HUDEP-2 (cell line): ENCODE measurements around the gene CEP41.
"Not testable (repeated sequence)": the region's sequence is repeated elsewhere in the genome, so short reads cannot be mapped to it uniquely, and the experiment has no call there.

Experiments used
- DNase-seq, 76 experiments: peaks; one replicate each; lab custom pipeline; 2025; ENCODE audit not compliant: unreplicated experiment in 76 of 76; lab: John Stamatoyannopoulos, UW

Gene CEP41

GRCh38 chr7:130393841-130394411 is 46.9 kb downstream of the CEP41 start:
- DNase-seq: no peak

- DNase-seq: no peak
Measured at GRCh38 chr7:130393101-130393561, 47.7 kb downstream of the CEP41 start.

GRCh38 chr7:130390486-130390885 is 50.3 kb downstream of the CEP41 start:
- no peak for DNase-seq

GRCh38 chr7:130388671-130389070 is 52.1 kb downstream of the CEP41 start:
- DNase-seq: no peak

GRCh38 chr7:130387628-130388403 is 53.0 kb downstream of the CEP41 start:
- DNase-seq: no peak

- DNase-seq: no peak
Measured at GRCh38 chr7:130387306-130387627, 53.5 kb downstream of the CEP41 start.

- DNase-seq: no peak
Measured at GRCh38 chr7:130386876-130387275, 53.9 kb downstream of the CEP41 start.

GRCh38 chr7:130385600-130386066 is 55.2 kb downstream of the CEP41 start:
- no peak for DNase-seq

- no peak for DNase-seq
Measured at GRCh38 chr7:130384841-130385599, 55.8 kb downstream of the CEP41 start.

GRCh38 chr7:130384371-130384801 is 56.4 kb downstream of the CEP41 start:
- DNase-seq: no peak

GRCh38 chr7:130383187-130383980 is 57.4 kb downstream of the CEP41 start:
- no peak for DNase-seq

- DNase-seq: no peak
Measured at GRCh38 chr7:130381468-130382312, 59.1 kb downstream of the CEP41 start.

- DNase-seq: no peak
Measured at GRCh38 chr7:130380861-130381455, 59.9 kb downstream of the CEP41 start.

- DNase-seq: no peak
Measured at GRCh38 chr7:130379921-130380860, 60.6 kb downstream of the CEP41 start, which contains the start of gene CPA1. Gene CPA1, plus strand, starts transcription at chr7:130380494. Its CDS starts 27 bp downstream, at chr7:130380521.

- no peak for DNase-seq
Measured at GRCh38 chr7:130379532-130379920, 61.3 kb downstream of the CEP41 start.

- no peak for DNase-seq
Measured at GRCh38 chr7:130379019-130379418, 61.8 kb downstream of the CEP41 start.

GRCh38 chr7:130377178-130377577 is 63.6 kb downstream of the CEP41 start:
- DNase-seq: no peak

GRCh38 chr7:130376461-130376860 is 64.4 kb downstream of the CEP41 start:
- not testable (repeated sequence) for DNase-seq
